Measurements from ENCODE around the gene ADAMTSL2.

The ADAMTSL2 gene
- 0 to 2.8 (median 0) reads per million in 17 experiments for total RNA-seq

DNA sequence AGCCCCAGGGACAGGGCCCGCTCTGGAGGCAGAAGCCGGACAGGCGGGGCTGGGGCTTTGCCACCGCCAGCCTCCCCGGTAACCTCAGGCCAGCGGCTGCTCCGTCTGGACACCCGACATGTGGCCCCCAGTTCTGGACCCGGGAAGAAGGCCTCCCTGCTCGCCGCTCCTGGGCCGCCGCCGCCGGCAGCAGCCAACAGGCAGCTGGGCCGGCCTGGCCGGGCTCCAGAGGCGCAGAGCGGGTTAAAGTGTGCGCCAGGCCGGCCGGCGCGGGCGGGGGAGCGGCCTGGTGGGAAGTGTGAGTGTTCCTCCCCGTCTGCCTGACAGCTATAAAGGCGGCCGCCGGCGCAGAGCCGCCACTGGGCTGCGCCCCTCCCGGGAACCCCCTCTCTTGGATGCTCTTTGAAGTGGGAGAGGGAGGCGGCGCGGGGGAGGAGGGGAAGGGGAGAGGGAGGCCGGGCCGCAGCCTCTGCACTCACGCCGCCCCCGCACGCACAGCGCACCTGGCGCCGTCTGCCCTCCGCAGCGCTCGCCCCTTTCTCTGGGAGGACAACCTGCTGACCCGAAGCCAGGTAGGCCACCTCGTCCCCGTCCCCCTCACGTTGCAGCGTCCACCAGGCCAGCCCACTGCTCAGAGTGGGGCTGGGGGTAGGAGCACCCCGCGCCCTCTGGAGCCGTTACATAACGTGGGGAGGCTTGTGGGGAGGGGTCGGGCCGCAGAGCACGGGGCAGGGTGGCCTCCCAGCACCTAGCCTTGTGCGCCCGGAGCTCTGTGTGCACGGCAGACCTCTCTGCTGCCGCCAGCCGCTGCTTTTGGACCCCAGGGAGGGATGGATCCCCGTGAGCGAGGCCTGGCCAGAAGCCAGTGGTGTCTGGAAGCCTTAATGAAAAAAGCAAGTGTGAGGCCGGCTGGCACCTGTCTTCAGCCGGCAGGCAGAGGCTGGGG, at the start of gene ADAMTSL2:
Gene ADAMTSL2 (plus strand): TSS at position 359 of the 946 bp plus-strand sequence. CDS start 2,009 bp downstream, outside the sequence.
- peak in 2 of 4 experiments; percentile 31 to 34 for DNase-seq

GRCh38 chr9:133485531-133486260, 48.8 kb upstream of the ADAMTSL2 start:
- DNase-seq, result peak; percentile 24 to 54 (median 40)

DNA sequence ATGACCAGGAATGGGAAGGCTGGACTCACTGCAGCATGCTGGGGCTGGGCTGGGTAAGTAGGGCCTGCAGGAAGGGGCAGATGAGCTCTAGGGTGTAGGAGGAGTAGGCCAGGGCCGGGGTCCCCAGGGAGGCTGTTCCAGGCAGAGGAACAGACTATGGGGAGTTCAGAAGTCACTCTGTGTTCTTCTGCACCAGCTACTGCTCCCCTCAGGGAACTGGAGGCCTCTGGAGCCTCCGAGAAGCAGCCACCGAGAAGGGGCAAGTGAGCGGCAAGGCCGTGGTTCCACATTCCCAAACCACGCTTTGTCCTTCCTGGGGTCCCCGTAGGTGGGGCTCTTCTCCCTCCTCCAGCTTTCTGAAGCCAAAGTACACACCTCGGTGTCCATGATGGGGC, 47.2 kb upstream of the ADAMTSL2 start:
- no peak for DNase-seq

DNA sequence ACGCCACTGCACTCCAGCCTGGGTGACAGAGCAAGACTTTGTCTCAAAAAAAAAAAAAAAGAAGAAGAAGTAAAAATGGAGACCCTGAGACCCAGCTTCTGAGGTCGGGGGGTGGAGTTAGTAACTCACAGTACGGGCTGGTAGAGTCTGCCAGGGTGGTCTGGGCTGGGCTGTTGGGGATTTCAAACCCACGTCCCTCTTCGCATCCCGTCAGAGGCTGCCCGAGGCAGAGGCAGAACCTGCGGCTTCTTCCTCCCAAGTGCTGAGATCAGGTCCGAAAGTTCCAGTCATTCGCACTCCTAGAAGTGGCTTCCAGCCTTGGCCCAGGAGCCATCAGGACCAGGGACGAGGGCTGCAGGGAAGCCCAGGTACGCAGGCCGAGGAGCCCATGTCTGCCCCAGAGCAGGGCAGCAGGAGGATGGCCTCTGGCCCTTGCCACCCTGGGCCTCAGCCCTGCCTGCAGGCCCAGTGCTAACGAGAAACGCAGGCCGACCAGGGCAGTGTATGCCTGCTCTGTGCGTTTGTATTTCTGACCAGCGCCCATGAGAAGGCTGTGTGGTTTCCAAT, 45.7 kb upstream of the ADAMTSL2 start:
- DNase-seq, result no peak

GRCh38 chr9:133489253-133490190, 45.0 kb upstream of the ADAMTSL2 start:
- DNase-seq, result no peak

DNA sequence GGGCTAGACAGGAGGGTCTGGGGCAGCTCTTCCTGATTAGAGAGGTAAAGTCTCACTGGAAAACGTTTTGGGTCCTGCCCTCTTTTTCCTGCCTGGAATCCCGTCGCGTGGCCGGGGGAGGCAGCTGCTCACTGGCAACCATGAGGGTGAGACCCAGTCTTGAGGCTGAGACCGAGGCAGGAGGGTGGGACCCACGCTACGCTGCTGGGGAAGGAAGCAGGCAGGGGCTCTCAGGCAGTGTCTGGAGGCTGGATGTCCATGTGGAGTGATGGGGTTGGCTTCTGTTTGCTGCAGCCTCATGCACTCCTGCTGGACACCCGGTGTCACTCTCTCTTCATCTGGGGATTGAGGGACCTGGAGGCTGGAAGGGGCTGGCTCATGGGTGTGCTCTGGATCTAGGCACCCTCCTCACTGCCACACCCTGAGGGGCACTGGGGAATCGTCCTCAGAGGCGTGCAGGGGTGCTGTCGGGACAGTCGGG, 44.3 kb upstream of the ADAMTSL2 start:
- DNase-seq, result no peak

GRCh38 chr9:133490865-133491655, 43.4 kb upstream of the ADAMTSL2 start:
- no peak for DNase-seq

GRCh38 chr9:133491656-133491925, 42.9 kb upstream of the ADAMTSL2 start:
- DNase-seq, result no peak

GRCh38 chr9:133492061-133493021, 42.2 kb upstream of the ADAMTSL2 start:
- DNase-seq, result no peak

GRCh38 chr9:133493428-133493827, 41.1 kb upstream of the ADAMTSL2 start:
- DNase-seq, result no peak

- no peak for DNase-seq
Observed at GRCh38 chr9:133493845-133494540, 40.5 kb upstream of the ADAMTSL2 start.

DNA sequence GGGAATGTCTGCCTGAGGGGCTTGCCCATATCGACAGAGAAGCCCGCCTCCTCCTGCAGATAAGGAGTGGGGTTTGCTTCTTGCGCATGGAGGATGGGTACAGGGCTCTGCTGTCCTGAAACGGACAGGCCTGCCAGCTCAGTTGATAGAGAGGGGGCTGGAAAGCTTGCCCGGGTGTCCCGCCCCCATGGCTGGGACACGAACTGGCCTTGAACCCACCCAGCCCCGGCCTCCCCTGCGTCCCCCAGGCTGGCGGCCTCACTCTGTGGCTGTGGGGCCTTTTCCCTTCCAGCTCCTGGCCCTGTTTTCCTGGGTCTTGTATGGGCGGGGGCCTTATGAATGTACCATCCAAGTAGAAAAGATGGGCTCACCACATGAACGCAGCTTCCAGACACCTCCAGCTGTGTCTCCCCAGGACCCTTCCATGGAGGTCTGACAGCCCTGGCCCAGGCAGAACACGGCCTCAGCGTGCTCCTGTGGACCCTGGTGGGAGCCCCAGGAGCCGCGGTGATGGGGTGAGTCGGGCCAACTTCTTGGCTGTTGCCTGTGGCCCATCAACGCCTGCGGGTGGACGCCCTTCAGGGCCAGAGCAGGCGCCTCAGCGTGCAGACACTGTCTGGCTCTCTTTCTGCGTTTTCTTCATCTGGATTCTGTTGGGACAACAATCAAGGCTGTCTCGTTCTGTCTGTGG, 39.7 kb upstream of the ADAMTSL2 start:
- DNase-seq, result no peak

GRCh38 chr9:133495327-133496293, 38.9 kb upstream of the ADAMTSL2 start:
- no peak for DNase-seq

GRCh38 chr9:133496861-133497842, 37.4 kb upstream of the ADAMTSL2 start:
- no peak for DNase-seq

DNA sequence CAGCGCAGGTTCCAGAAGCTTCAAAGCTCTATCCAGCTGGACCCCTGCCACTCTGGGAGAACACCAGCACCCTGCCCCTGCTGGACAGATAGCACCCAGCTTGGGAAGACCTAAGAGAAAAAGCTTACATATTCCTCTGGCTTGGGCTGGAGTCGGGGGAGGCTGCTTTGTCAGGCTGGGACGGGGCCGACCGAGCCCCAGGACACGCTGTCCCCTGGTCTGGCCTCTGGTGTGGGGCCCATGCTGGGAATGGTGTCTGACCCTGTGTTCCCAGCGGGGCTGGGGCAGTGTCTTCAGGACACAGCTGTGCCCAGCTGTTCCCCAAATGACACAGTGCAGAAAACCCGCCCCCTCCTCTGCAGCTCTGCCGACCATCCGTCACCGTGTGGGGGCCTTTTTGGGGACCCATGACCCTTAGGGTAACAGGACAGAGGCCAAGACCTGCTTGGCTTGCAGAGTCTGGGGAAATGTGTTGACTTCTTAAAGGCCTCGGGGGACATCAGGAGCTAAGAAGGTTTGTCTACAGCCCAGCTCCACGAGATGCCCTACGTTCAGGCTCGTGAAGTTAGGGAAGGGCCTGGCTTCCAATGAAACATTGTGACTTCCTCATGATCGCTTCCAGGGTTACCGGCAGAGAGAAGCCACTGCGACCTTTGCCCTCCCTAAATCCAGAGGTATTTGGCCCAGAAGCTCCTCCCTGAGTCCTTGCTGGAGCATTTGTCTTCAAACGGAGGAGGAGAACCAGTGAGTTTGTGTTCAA, 35.2 kb upstream of the ADAMTSL2 start:
- no peak for DNase-seq

DNA sequence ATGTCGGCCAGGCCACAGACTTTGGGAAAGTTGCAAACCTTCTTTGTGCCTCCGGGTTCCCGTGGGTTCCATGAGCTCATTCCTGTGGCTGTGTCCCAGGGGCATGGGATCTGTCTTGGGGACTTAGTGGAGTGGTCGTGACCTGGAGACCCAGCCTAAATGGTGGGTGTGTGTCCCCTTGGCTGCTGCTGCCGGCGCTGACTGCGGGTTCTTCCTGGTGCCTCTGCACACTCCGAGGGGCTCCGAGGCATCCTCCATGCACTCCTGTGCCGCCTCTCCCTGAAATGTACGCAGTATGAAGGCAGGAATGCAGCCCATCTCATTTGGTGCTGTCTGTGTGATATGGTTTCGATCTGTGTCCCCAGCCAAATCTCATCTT, 34.6 kb upstream of the ADAMTSL2 start:
- DNase-seq, result no peak
